Keratinocyte (primary cell): ENCODE measurements around the gene BCS1L.

ENCODE experiments used
- CTCF ChIP-seq, 3 experiments: IDR thresholded peaks in 1 of 3; conservative IDR thresholded peaks in 1 of 3; optimal IDR thresholded peaks in 1 of 3; 2 replicates in 2 of 3; 3 replicates in 1 of 3; pipeline versions ENCODE3 to v1.5.1; 2011; ENCODE audit warnings: low read length in 3 of 3, mild to moderate bottlenecking in 3 of 3, moderate library complexity in 2 of 3, control low read depth in 1 of 3, inconsistent platforms in 1 of 3; ENCODE audit not compliant: insufficient read depth in 2 of 3; ENCODE audit errors: extremely low read depth in 1 of 3
- EZH2 ChIP-seq: IDR thresholded peaks from one replicate; pipeline ENCODE4 v1.6.1; 2012; ENCODE audit warnings: inconsistent platforms, mild to moderate bottlenecking, low read length, moderate library complexity

- TF ChIP-seq CTCF (optimal IDR thresholded peaks at IDR 0.05 in 1 of 3, IDR thresholded peaks at IDR 0.05 in 1 of 3, conservative IDR thresholded peaks at IDR 0.05 in 1 of 3; ENCODE audit: extremely low read depth in 1 of 3, insufficient read depth in 2 of 3, low read length in 3 of 3) (no peak), EZH2 (no peak)
These were observed 23.8 kb upstream of the BCS1L start for GRCh38 chr2:218635719-218636118.
